CD4-positive, alpha-beta T cell treated with Interleukin-15 for 1 hour (primary cell): Measurements from ENCODE around the gene FAM200B.
A peak's percentile ranks its signal among the peaks of the same experiment; 100 is the strongest.

Experiments
- DNase-seq: peaks from one replicate; pipeline ENCODE4 v3.0.0-alpha.2; 2020

The FAM200B gene

GRCh38 chr4:15668566-15669435, 12.8 kb upstream of the FAM200B start:
- no peak for DNase-seq

GRCh38 chr4:15670576-15670975, 11.1 kb upstream of the FAM200B start:
- DNase-seq = no peak

GRCh38 chr4:15672101-15672500, 9.5 kb upstream of the FAM200B start:
- no peak for DNase-seq

- DNase-seq = no peak
Observed at GRCh38 chr4:15673337-15673736, 8.3 kb upstream of the FAM200B start.

GRCh38 chr4:15674046-15674445, 7.6 kb upstream of the FAM200B start:
- no peak for DNase-seq

- DNase-seq = no peak
Observed at GRCh38 chr4:15674926-15675325, 6.7 kb upstream of the FAM200B start.

- DNase-seq = no peak
Observed at GRCh38 chr4:15675356-15675755, 6.3 kb upstream of the FAM200B start.

GRCh38 chr4:15676039-15676438, 5.6 kb upstream of the FAM200B start:
- no peak for DNase-seq

GRCh38 chr4:15676899-15677298, 4.7 kb upstream of the FAM200B start:
- no peak for DNase-seq

- no peak for DNase-seq
Observed at GRCh38 chr4:15677507-15677988, 4.1 kb upstream of the FAM200B start.

GRCh38 chr4:15681067-15681371, 608 bp upstream of the FAM200B start:
- no peak for DNase-seq

GRCh38 chr4:15682242-15683142, 865 bp downstream of the FAM200B start:
- no peak for DNase-seq

GRCh38 chr4:15683143-15683495, 1.5 kb downstream of the FAM200B start:
- no peak for DNase-seq

- DNase-seq = no peak
Observed at GRCh38 chr4:15684498-15684897, 2.9 kb downstream of the FAM200B start.

- no peak for DNase-seq
Observed at GRCh38 chr4:15688051-15688450, 6.4 kb downstream of the FAM200B start.

- peak; percentile 25 for DNase-seq
Observed at GRCh38 chr4:15689540-15689939, 7.9 kb downstream of the FAM200B start.

- no peak for DNase-seq
Observed at GRCh38 chr4:15690020-15690809, 8.6 kb downstream of the FAM200B start.

GRCh38 chr4:15691346-15692135, 9.9 kb downstream of the FAM200B start:
- DNase-seq = no peak

GRCh38 chr4:15692602-15693001, 11.0 kb downstream of the FAM200B start:
- DNase-seq = no peak

- DNase-seq = no peak
Observed at GRCh38 chr4:15694431-15694830, 12.8 kb downstream of the FAM200B start.

- no peak for DNase-seq
Observed at GRCh38 chr4:15695240-15695699, 13.6 kb downstream of the FAM200B start.

- DNase-seq = no peak
Observed at GRCh38 chr4:15695729-15696128, 14.1 kb downstream of the FAM200B start.
